ENCODE measurements around the gene ELP4.
A peak's percentile ranks its signal among the peaks of the same experiment; 100 is the strongest.

ELP4 gene

GRCh38 chr11:31800398-31801265 is 291.1 kb downstream of the ELP4 start:
- DNase-seq (ENCODE audit: low spot score), result no peak

- no peak for DNase-seq (ENCODE audit: low spot score)
Measured at GRCh38 chr11:31801298-31801702, 291.7 kb downstream of the ELP4 start.

- no peak for DNase-seq (ENCODE audit: low spot score)
Measured at GRCh38 chr11:31802000-31802551, 292.5 kb downstream of the ELP4 start.

- no peak for DNase-seq (ENCODE audit: low spot score)
Measured at GRCh38 chr11:31802609-31802989, 293.0 kb downstream of the ELP4 start.

- DNase-seq (ENCODE audit: low spot score), result no peak
Measured at GRCh38 chr11:31802990-31803812, 293.6 kb downstream of the ELP4 start.

GRCh38 chr11:31803813-31804311 is 294.3 kb downstream of the ELP4 start:
- DNase-seq (ENCODE audit: low spot score), result no peak

GRCh38 chr11:31804312-31805036 is 294.9 kb downstream of the ELP4 start:
- no peak for DNase-seq (ENCODE audit: low spot score)

- DNase-seq (ENCODE audit: low spot score), result no peak
Measured at GRCh38 chr11:31805037-31805628, 295.6 kb downstream of the ELP4 start.

GRCh38 chr11:31805629-31806185 is 296.1 kb downstream of the ELP4 start:
- DNase-seq (ENCODE audit: low spot score), result no peak

- DNase-seq (ENCODE audit: low spot score), result no peak
Measured at GRCh38 chr11:31806186-31806927, 296.8 kb downstream of the ELP4 start.

GRCh38 chr11:31806928-31807798 is 297.6 kb downstream of the ELP4 start:
- DNase-seq (ENCODE audit: low spot score), result no peak

GRCh38 chr11:31807799-31808667 is 298.5 kb downstream of the ELP4 start:
- no peak for DNase-seq (ENCODE audit: low spot score)

GRCh38 chr11:31808721-31809540 is 299.4 kb downstream of the ELP4 start:
- DNase-seq (ENCODE audit: low spot score), result no peak

- DNase-seq (ENCODE audit: low spot score), result no peak
Measured at GRCh38 chr11:31809541-31809856, 299.9 kb downstream of the ELP4 start.

- DNase-seq (ENCODE audit: low spot score), result peak; percentile 3
Measured at GRCh38 chr11:31809857-31810778, 300.6 kb downstream of the ELP4 start.

GRCh38 chr11:31810779-31811647 is 301.4 kb downstream of the ELP4 start, which contains the start of gene PAX6:
Gene PAX6, minus strand, starts transcription at chr11:31811322. Its CDS starts 4,911 bp downstream, at chr11:31806411.
- DNase-seq (ENCODE audit: low spot score), result no peak

Measured in LoVo (cell line).